Ectodermal cell (in vitro differentiated cells): ENCODE data around the gene ST3GAL5. TPM values are rescaled to one million over a fixed set of nuclear protein-coding genes. Genes with fewer than 3 reads are reported as not detected.
A peak's percentile ranks its signal among the peaks of the same experiment; 100 is the strongest.
"Not testable (repeated sequence)": the region's sequence is repeated elsewhere in the genome, so short reads cannot be mapped to it uniquely, and the experiment has no call there.

ENCODE experiments used
- H3K27ac ChIP-seq: 2 replicates; pipeline ENCODE4 v1.7.0; 2013; ENCODE audit warnings: mild to moderate bottlenecking, low read depth, low read length; ENCODE audit not compliant: insufficient read depth, poor library complexity, severe bottlenecking
- H3K27me3 ChIP-seq: 2 replicates; pipeline ENCODE4 v1.7.0; 2013; ENCODE audit warnings: mild to moderate bottlenecking, low read length; ENCODE audit not compliant: insufficient read depth, control insufficient read depth, poor library complexity, severe bottlenecking
- H3K36me3 ChIP-seq: one replicate; pipeline ENCODE4 v1.7.0; 2013; ENCODE audit warnings: low read length; ENCODE audit not compliant: control insufficient read depth, insufficient read depth
- H3K4me1 ChIP-seq: one replicate; pipeline ENCODE4 v1.7.0; 2013; ENCODE audit warnings: low read length; ENCODE audit not compliant: control insufficient read depth, insufficient read depth
- H3K4me3 ChIP-seq: 2 replicates; pipeline ENCODE4 v1.7.0; 2013; ENCODE audit warnings: low read depth, low read length, control low read depth; ENCODE audit not compliant: insufficient read depth
- H3K9me3 ChIP-seq: 2 replicates; pipeline ENCODE4 v1.7.0; 2013; ENCODE audit warnings: mild to moderate bottlenecking, low read length, moderate library complexity; ENCODE audit not compliant: control insufficient read depth
- WGBS, 2 experiments: methylation state at CpG; one replicate each; pipeline ENCODE4 v1.1.7; 2013; ENCODE audit warnings: missing lambda C conversion rate in 2 of 2; 5-methylcytosine and 5-hydroxymethylcytosine counted together
- polyA plus RNA-seq, 4 experiments: library from polyadenylated mRNA; stranded (reverse); fragments of 50-300 nt; gene quantifications; one replicate each; pipeline ENCODE4 v1.2.3, GENCODE V29; 2013

ST3GAL5 gene
- 7.8 TPM for polyA plus RNA-seq (2013, experiment 1 of 4)
- 9.4 TPM for polyA plus RNA-seq (2013, experiment 2 of 4)
- 8.0 TPM for polyA plus RNA-seq (2013, experiment 3 of 4)
- 7.8 TPM for polyA plus RNA-seq (2013, experiment 4 of 4)

- peaks cover 20% of the 10 kb centered on the region for H3K4me1 ChIP-seq
- WGBS, 2 experiments = 1% methylated on average over 94 of the region's 94 CpGs
Measured at GRCh38 chr2:85888684-85889626, at the start of gene ST3GAL5. Gene ST3GAL5, minus strand, starts transcription at chr2:85888990. Its CDS starts 85 bp downstream, at chr2:85888905.

GRCh38 chr2:85938456-85938855, 49.7 kb upstream of the ST3GAL5 start:
- H3K9me3 ChIP-seq = no peaks in the 10 kb centered on the region
- no peak overlapping the region for H3K27ac ChIP-seq
- peaks cover 16% of the 10 kb centered on the region for H3K4me1 ChIP-seq
- no peaks in the 10 kb centered on the region for H3K27me3 ChIP-seq
- WGBS, 2 experiments = 90 to 91% methylated on average over 2 of the region's 2 CpGs
- H3K4me3 ChIP-seq = no peak overlapping the region
- H3K36me3 ChIP-seq = no peaks in the 10 kb centered on the region

More at GRCh38 chr2:85888684-85889626, at the start of gene ST3GAL5:
- Histone ChIP-seq H3K27me3 (peaks cover 23% of the 10 kb centered on the region), H3K9me3 (no peaks in the 10 kb centered on the region), H3K4me3 (peak within 1 kb of the TSS; percentile 76), H3K27ac (peak within 1 kb of the TSS; percentile 66), H3K36me3 (no peaks in the 10 kb centered on the region)

GRCh38 chr2:85937069-85937439, 48.3 kb upstream of the ST3GAL5 start:
- 92 to 93% methylated on average over 5 of the region's 5 CpGs for WGBS, 2 experiments
- no peak overlapping the region for H3K27ac ChIP-seq

GRCh38 chr2:85936421-85937068, 47.8 kb upstream of the ST3GAL5 start:
- H3K4me1 ChIP-seq = peaks cover 16% of the 10 kb centered on the region
- WGBS, 2 experiments = 91 to 92% methylated on average over 22 of the region's 22 CpGs
- H3K9me3 ChIP-seq = no peaks in the 10 kb centered on the region
- no peaks in the 10 kb centered on the region for H3K27me3 ChIP-seq
- H3K4me3 ChIP-seq = no peak overlapping the region
- peak overlapping the region; percentile 79 for H3K27ac ChIP-seq
- no peaks in the 10 kb centered on the region for H3K36me3 ChIP-seq

More at GRCh38 chr2:85937069-85937439, 48.3 kb upstream of the ST3GAL5 start:
- Histone ChIP-seq H3K36me3 (no peaks in the 10 kb centered on the region), H3K27me3 (no peaks in the 10 kb centered on the region), H3K4me1 (peaks cover 16% of the 10 kb centered on the region), H3K4me3 (no peak overlapping the region), H3K9me3 (no peaks in the 10 kb centered on the region)

- Histone ChIP-seq H3K4me3 (no peak overlapping the region), H3K36me3 (no peaks in the 10 kb centered on the region), H3K9me3 (no peaks in the 10 kb centered on the region), H3K4me1 (peaks cover 16% of the 10 kb centered on the region), H3K27me3 (no peaks in the 10 kb centered on the region), H3K27ac (peak overlapping the region; percentile 79)
- 30% methylated on average over 3 of the region's 3 CpGs for WGBS, 2 experiments
Measured at GRCh38 chr2:85935746-85936208, 47.0 kb upstream of the ST3GAL5 start.

- Histone ChIP-seq H3K27ac (no peak overlapping the region), H3K4me1 (peaks cover 16% of the 10 kb centered on the region), H3K9me3 (no peaks in the 10 kb centered on the region), H3K27me3 (no peaks in the 10 kb centered on the region), H3K4me3 (no peak overlapping the region), H3K36me3 (no peaks in the 10 kb centered on the region)
- 79 to 81% methylated on average over 6 of the region's 6 CpGs for WGBS, 2 experiments
Measured at GRCh38 chr2:85935170-85935745, 46.5 kb upstream of the ST3GAL5 start.

GRCh38 chr2:85933753-85934594, 45.2 kb upstream of the ST3GAL5 start:
- Histone ChIP-seq H3K27ac (no peak overlapping the region), H3K4me1 (peaks cover 16% of the 10 kb centered on the region)
- 74 to 86% methylated on average over 7 of the region's 7 CpGs for WGBS, 2 experiments

GRCh38 chr2:85931151-85931550, 42.4 kb upstream of the ST3GAL5 start:
- H3K27ac ChIP-seq = not testable (repeated sequence)

More at GRCh38 chr2:85933753-85934594, 45.2 kb upstream of the ST3GAL5 start:
- Histone ChIP-seq H3K27me3 (no peaks in the 10 kb centered on the region), H3K4me3 (no peak overlapping the region), H3K36me3 (no peaks in the 10 kb centered on the region), H3K9me3 (no peaks in the 10 kb centered on the region)

More at GRCh38 chr2:85931151-85931550, 42.4 kb upstream of the ST3GAL5 start:
- peaks cover 10% of the 10 kb centered on the region for H3K4me1 ChIP-seq
- 91 to 93% methylated on average over 7 of the region's 7 CpGs for WGBS, 2 experiments
- H3K36me3 ChIP-seq, H3K4me3 ChIP-seq, H3K9me3 ChIP-seq, H3K27me3 ChIP-seq: not testable (repeated sequence)
